GM19025 (cell line): ENCODE data around the gene NARF.
"Not testable (repeated sequence)": the region's sequence is repeated elsewhere in the genome, so short reads cannot be mapped to it uniquely, and the experiment has no call there.

ENCODE experiments used
- ATAC-seq: cut with Tn5 transposase; IDR thresholded peaks from one replicate; pipeline ENCODE4 v1.9.1; 2021; ENCODE audit warnings: mild to moderate bottlenecking, low read depth, moderate library complexity; ENCODE audit not compliant: unreplicated experiment

Gene NARF

GRCh38 chr17:82445542-82445941 is 13.0 kb upstream of the NARF start:
- no peak for ATAC-seq

GRCh38 chr17:82446124-82446523 is 12.4 kb upstream of the NARF start:
- ATAC-seq = no peak

DNA sequence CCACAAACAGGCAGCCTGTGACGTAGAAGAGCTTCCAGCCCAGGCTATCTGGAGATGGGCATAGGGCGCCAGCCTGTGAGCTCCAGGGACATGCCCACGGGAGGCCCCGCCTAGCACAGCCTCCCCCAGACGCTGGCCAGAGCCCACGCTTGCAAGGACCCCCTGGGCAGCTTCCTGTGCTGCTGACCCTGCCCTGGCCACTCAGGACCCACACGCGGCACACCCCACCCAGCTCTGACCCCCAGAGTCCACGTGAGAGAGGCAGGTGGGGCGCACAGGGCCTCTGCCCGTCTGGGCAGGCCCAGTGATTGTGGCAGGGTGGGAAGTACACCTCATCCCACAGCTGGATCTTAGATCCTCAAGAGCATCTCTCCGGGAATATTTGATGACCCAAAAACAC is 11.9 kb upstream of the NARF start:
- no peak for ATAC-seq

DNA sequence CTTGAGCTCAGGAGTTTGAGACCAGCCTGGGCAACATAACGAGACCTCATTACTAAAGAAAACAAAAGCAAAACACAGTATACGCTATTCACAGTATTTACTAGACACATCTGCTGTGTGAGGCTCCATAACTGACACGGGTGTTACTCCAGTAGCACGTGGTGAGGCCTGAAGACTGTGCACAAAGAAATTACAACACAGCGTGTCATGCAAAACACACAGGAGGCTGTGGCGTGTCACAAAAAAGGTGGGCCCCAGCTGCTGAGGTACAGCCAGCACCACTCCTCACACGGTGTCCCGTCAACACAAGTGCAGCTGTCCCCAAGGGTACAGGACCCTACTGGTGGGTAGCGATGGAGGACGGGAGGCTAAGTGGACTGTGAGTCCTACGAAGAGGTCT is 10.7 kb upstream of the NARF start:
- ATAC-seq = no peak

GRCh38 chr17:82449131-82449882 is 9.2 kb upstream of the NARF start:
- ATAC-seq = peak; percentile 40

DNA sequence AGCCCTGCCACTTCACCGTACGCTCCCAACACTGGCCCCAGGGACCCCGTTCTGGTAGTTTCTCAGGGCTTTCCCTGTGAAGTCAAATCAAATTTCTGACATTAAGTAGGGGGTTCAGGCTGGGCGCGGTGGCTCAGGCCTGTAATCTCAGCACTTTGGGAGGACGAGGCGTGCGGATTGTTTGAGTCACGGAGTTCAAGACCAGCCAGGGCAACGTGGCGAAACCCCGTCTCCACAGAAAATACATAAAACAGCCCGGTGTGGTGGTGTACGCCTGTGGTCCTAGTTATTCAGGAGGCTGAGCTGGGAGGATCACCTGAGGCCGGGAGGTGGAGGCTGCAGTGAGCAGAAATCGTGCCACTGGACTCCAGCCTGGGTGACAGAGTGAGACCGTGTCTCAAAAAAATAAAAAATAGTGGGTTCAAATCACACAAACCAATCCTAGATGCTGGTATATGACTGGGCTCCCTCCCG is 8.6 kb upstream of the NARF start:
- no peak for ATAC-seq

GRCh38 chr17:82450357-82451106 is 8.0 kb upstream of the NARF start, which contains the start of gene CYBC1:
CYBC1 (minus strand) TSS chr17:82450752; CDS start chr17:82449254, 1,498 bp downstream.
- ATAC-seq = peak; percentile 61

DNA sequence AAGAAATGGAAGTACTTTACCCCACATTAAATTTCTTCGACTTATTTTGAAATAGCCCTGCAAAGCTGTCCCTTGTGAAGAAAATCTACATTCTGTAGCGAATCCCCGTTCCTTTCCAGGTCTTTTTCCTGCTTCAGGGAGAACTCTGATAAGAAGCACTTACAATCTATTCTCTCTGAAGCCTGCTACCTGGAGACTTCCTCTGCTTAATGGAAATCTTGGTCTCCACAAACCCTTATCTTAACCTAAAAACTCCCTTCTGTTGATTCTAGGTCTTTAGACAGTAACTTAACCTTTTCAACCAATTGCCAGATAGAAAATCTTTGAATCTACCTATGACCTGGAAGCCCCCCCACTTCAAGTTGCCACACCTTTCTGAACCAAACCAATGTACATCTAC is 6.4 kb upstream of the NARF start:
- no peak for ATAC-seq

DNA sequence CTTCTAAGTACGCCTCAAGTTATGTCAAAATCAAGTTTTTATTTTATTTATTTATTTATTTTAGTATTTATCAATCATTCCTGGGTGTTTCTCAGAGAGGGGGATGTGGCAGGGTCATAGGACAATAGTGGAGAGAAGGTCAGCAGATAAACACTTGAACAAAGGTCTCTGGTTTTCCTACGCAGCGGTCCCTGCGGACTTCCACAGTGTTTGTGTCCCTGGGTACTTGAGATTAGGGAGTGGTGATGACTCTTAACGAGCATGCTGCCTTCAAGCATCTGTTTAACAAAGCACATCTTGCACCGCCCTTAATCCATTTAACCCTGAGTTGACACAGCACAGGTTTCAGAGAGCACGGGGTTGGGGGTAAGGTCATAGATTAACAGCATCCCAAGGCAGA is 5.4 kb upstream of the NARF start:
- not testable (repeated sequence) for ATAC-seq

- ATAC-seq = not testable (repeated sequence)
Observed at GRCh38 chr17:82453706-82454105, 4.8 kb upstream of the NARF start.

DNA sequence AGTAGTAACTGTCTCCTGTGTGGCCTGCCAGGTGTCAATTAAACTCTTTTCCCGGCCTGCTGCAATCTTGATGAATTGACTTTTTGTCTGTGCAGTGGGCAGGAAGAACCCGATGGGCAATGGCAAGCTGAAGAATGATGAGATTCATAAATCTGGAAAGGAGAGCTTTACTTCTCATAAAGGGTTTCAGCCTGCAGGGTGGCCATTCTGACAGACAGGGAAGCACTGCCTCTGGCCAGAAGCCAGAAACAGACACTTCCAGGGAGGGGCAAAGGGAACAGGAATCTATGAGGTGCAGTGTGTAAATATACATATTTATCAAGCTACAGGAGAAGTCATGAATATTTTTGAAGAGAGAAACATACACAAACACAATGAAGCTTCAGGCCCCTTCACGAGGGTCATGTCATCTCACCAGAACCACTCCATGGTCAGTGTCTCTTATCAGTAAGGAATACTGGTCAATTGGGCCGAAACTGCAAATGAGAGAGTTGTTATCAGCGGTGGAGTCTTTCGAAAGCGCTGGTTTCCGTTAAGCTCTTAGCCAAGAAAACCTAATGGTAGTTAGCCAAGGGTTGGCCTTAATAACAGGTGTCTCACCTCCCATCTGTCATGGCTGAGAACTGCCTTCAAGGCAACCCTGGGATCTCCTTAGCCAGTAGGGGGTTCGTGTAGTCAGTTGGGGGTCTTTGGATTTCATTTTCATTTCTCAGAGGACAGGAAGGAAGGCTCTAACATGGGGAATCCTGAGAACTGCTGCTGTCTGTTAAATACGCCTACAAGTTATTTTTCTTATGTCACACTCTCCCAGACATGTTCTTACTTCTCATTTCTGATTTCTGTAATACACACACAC is 1.2 kb upstream of the NARF start:
- ATAC-seq = no peak

- ATAC-seq = no peak
Observed at GRCh38 chr17:82457929-82458178, 687 bp upstream of the NARF start.

DNA sequence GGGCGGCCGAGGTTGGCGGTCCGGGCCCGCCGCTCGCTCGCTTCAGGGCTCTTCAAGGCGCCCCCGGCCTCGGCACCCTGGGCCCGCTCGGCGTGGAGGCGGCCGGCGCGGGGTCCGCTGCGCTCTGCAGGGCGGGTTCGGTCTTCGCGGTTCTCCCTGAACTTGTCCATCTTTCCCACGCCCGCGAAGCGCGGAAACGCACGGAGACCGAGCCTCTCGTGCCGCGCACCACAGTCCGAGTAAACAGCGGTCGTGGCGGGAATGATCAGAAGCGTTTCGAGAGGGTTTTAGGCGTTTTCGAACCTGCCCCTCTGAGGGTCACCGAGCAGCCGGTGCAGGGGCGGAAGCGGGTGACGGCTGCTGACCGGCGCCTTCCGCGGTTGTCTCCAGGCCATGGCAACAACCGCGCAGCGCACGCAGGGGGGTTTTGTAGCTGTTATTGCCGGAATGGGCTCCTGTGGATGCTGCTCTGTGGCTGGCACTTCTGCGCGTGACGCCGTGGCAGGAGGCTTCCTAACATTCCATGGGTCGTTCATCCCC is 414 bp downstream of the NARF start:
- ATAC-seq = no peak

- not testable (repeated sequence) for ATAC-seq
Observed at GRCh38 chr17:82459936-82460335, 1.4 kb downstream of the NARF start.

GRCh38 chr17:82461827-82462524 is 3.4 kb downstream of the NARF start:
- no peak for ATAC-seq

DNA sequence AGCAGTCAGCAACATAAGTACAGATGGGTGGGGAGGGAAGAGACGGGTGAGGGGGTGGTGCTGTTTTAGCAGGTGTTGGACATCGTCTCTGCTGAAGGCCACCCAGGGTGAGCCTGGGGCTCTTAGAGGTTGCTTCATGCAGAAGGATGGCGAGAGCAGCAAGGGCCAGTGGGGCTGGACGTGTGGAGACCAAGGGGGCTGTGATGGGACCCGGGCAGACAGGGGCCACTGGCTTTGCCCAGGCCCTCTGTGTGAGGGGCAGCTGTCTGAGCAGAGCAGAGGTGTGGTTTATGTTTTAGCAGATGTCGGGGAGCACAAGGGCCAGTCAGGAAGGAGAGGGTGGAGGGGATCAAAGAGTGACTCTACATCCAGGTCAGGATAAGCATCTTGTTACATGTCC is 4.8 kb downstream of the NARF start:
- ATAC-seq = no peak

DNA sequence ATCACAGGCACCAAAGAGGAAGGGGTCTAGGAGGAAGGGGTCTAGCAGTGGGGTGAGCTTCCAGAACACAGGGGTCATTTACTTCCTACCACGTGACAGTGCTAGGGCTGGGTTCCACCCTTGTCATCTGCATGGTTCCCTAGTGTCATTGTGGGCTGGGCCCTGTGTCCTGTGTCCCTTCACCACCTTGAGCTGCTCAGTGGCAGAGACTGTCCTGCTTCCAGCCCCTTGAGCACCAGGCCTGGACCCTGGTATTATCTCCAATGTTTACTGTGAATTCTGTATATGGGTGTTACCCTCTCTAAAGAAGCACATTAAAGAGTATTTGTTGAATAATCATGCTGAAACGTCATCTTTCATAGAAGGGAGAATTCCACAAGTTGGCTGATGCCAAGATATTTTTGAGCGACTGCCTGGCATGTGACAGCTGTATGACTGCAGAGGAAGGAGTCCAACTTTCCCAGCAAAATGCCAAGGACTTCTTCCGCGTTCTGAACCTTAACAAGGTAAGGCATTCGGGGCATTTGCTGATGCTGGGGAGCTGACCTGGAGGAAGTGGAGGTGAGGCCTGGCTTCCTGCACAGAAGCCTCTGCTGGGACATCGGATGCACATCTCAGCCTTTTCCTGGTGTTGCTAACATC is 5.5 kb downstream of the NARF start:
- ATAC-seq = no peak

DNA sequence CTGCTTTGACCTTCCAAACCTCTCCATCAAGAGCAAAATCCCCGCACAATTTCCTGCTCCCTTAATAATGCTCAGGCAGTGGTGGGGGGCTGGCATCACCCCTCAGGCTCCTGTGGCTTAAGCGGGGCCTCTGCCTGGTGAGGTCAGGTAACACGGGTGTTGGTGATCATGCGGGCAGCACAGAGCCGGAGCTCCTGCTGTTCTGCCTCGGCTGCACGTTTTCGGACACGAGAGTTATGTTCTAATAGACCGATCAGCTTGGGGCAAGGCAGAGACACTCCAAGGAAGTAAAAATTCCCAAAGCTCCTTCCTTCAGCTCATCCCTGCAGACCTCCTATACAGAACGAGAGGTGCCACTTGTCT is 6.0 kb downstream of the NARF start:
- no peak for ATAC-seq

- no peak for ATAC-seq
Observed at GRCh38 chr17:82465023-82465603, 6.6 kb downstream of the NARF start.

- ATAC-seq = no peak
Observed at GRCh38 chr17:82468692-82469091, 10.2 kb downstream of the NARF start.
